ENCODE measurements around the gene CDCA7L. TPM values are rescaled to one million over a fixed set of nuclear protein-coding genes. Genes with fewer than 3 reads are reported as not detected.

Gene CDCA7L
- total RNA-seq, 1 donor from 2014 or later, result 14.7 TPM

DNA sequence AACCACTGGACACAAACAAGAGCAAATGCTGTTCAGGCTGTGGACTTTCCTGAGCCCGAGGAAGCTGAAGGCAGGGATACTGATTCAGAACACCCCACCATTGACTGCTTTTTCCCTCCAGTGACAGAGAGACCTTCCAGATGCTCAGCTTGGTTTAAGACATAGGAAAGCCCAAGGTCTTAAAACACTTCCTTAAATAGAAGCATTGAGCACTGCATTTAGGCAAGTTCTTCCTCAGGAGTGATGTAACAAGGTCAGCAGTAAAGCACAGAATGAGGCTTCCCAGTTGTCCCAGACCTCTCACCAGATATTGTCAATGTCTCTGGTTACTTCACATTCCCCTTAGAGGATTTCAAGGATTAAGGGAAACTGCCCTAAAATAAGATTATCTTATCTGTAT, 19.6 kb upstream of the CDCA7L start:
- H3K4me3 ChIP-seq (ENCODE audit: low read depth, low read length), result no peak overlapping the region
- no peaks in the 10 kb centered on the region for H3K36me3 ChIP-seq (ENCODE audit: control insufficient read depth, insufficient read depth, low read length)
- no peak for DNase-seq (ENCODE audit: low read depth)
- no peaks in the 10 kb centered on the region for H3K27me3 ChIP-seq (ENCODE audit: control insufficient read depth, insufficient read depth, low read length)
- TF ChIP-seq, protein P1, sequence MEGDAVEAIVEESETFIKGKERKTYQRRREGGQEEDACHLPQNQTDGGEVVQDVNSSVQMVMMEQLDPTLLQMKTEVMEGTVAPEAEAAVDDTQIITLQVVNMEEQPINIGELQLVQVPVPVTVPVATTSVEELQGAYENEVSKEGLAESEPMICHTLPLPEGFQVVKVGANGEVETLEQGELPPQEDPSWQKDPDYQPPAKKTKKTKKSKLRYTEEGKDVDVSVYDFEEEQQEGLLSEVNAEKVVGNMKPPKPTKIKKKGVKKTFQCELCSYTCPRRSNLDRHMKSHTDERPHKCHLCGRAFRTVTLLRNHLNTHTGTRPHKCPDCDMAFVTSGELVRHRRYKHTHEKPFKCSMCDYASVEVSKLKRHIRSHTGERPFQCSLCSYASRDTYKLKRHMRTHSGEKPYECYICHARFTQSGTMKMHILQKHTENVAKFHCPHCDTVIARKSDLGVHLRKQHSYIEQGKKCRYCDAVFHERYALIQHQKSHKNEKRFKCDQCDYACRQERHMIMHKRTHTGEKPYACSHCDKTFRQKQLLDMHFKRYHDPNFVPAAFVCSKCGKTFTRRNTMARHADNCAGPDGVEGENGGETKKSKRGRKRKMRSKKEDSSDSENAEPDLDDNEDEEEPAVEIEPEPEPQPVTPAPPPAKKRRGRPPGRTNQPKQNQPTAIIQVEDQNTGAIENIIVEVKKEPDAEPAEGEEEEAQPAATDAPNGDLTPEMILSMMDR (IDR thresholded peaks at IDR 0.05; ENCODE audit: insufficient read depth, low read length, poor library complexity, severe bottlenecking), result no peak

DNA sequence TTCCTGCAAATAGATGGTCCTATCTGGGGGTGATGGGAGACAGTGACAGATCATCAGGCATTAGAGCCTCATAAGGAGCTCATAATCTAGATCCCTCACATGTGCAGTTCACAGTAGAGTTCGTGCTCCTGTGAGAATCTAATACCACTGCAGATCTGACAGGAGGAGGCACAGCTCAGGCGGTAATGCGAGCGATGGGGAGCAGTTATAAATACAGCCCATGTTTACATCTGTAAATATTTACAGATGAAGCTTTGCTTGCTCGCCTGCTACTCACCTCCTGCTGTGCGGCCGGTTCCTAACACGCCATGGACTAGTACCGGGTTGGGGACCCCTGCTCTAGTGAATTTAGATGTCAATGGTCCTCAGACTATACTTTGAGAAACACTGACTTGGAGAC, 17.0 kb upstream of the CDCA7L start:
- Histone ChIP-seq H3K4me3 (ENCODE audit: low read depth, low read length) (no peak overlapping the region), H3K36me3 (ENCODE audit: control insufficient read depth, insufficient read depth, low read length) (no peaks in the 10 kb centered on the region), H3K27me3 (ENCODE audit: control insufficient read depth, insufficient read depth, low read length) (no peaks in the 10 kb centered on the region)
- DNase-seq (ENCODE audit: low read depth), result no peak
- TF ChIP-seq, protein P1 (IDR thresholded peaks at IDR 0.05; ENCODE audit: insufficient read depth, low read length, poor library complexity, severe bottlenecking), result no peak

DNA sequence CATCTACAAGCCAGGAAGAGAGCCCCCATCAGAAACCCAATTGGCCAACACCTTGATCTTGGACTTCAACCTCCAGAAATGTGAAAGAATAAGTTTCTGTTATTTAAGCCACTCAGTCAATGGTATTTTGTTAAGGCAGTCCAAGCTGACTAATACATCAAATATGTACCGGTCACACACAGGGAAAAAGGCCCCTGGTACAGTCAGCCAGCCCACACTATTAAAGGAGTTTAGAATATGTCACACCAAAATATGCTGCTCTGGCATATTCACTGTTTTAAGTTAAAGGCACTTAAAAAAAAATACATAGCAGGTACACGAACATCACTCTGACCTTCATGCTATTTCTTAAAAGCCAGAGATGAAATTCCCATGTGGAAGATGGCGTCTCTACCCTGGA, 15.2 kb upstream of the CDCA7L start:
- Histone ChIP-seq H3K36me3 (ENCODE audit: control insufficient read depth, insufficient read depth, low read length) (no peaks in the 10 kb centered on the region), H3K27me3 (ENCODE audit: control insufficient read depth, insufficient read depth, low read length) (no peaks in the 10 kb centered on the region), H3K4me3 (ENCODE audit: low read depth, low read length) (no peak overlapping the region)
- DNase-seq (ENCODE audit: low read depth), result peak; percentile 61
- TF ChIP-seq, protein P1 (IDR thresholded peaks at IDR 0.05; ENCODE audit: insufficient read depth, low read length, poor library complexity, severe bottlenecking), result no peak

DNA sequence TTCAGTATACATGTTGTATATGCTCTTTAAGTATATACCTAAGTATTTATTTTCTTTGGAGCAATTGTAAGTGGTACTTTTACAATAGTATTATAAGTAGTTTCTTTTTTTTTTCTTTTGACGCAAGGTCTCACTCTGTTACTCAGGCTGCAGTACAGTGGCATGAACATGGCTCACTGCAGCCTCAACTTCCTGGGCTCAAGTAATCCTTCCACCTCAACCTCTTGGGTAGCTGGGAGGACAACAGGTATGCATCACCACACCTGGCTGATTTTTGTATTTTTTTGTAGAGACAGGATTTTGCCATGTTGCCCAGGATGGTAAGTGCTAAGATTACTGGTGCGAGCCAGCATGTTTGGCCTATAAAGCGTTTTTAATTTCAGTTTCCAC, 13.7 kb upstream of the CDCA7L start:
- DNase-seq (ENCODE audit: low read depth), result no peak
- TF ChIP-seq, protein P1 (IDR thresholded peaks at IDR 0.05; ENCODE audit: insufficient read depth, low read length, poor library complexity, severe bottlenecking), result no peak
- Histone ChIP-seq H3K4me3 (ENCODE audit: low read depth, low read length) (no peak overlapping the region), H3K27me3 (ENCODE audit: control insufficient read depth, insufficient read depth, low read length) (no peaks in the 10 kb centered on the region), H3K36me3 (ENCODE audit: control insufficient read depth, insufficient read depth, low read length) (no peaks in the 10 kb centered on the region)

DNA sequence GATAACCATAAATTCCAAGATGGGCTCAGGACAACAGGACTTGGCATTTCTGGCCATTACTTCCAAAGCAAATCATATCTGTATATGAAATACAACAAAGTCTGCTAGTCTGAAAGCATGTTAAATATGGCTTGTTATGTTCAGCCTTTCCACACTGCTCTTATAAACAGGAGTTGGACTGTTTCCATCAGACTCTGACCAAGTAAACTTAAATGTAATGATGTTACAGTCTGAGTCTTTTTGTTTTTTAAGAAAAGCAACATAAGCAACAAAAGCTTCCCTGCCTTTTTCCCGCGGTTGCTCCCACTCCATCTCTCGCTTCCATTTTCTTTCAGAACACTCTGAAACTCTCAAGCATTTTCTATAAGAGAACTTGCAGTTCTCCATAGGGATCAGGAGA, 8.1 kb upstream of the CDCA7L start:
- Histone ChIP-seq H3K36me3 (ENCODE audit: control insufficient read depth, insufficient read depth, low read length) (no peaks in the 10 kb centered on the region), H3K4me3 (ENCODE audit: low read depth, low read length) (no peak overlapping the region), H3K27me3 (ENCODE audit: control insufficient read depth, insufficient read depth, low read length) (no peaks in the 10 kb centered on the region)
- TF ChIP-seq, protein P1 (IDR thresholded peaks at IDR 0.05; ENCODE audit: insufficient read depth, low read length, poor library complexity, severe bottlenecking), result no peak
- DNase-seq (ENCODE audit: low read depth), result no peak

DNA sequence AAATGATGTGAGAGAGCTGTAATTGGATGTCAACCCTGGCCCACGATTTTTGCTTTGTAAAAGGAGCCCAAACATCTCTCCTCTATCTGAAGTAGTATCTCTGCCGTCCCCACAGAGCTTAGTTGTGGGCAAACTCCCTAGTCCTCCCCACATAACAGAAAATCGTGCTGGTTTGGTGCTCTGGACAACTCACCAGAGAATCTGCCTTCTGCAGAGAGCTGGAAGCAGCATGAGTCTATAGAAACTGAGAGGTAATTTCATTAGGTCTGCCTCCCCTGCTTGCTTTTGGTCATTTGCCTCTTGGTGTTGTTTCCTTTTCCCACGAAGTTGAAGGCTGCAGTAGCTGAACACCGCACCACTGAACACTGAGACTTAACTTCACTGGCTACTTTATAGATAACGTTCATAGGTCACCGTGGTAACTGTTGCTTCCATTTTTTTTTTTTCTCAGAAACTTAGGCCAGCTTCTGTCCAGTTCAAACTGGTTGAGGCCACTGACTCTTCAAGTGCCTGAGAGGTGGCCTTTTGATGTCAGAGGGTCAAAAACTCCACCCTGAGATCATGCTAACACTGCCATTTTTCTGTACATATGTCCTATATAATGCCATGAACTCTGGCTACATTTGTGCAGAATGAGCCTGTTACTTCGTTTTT, 3.3 kb upstream of the CDCA7L start:
- H3K36me3 ChIP-seq (ENCODE audit: control insufficient read depth, insufficient read depth, low read length), result no peaks in the 10 kb centered on the region
- no peak for DNase-seq (ENCODE audit: low read depth)
- TF ChIP-seq, protein P1 (IDR thresholded peaks at IDR 0.05; ENCODE audit: insufficient read depth, low read length, poor library complexity, severe bottlenecking), result no peak
- H3K27me3 ChIP-seq (ENCODE audit: control insufficient read depth, insufficient read depth, low read length), result no peaks in the 10 kb centered on the region
- H3K4me3 ChIP-seq (ENCODE audit: low read depth, low read length), result no peak overlapping the region

All from kidney epithelial cell (primary cell).